ENCODE data around the gene SPRR1A. TPM values are rescaled to one million over a fixed set of nuclear protein-coding genes. Genes with fewer than 3 reads are reported as not detected.

SPRR1A gene
- total RNA-seq, 2 donors from 2014 or later: not detected

DNA sequence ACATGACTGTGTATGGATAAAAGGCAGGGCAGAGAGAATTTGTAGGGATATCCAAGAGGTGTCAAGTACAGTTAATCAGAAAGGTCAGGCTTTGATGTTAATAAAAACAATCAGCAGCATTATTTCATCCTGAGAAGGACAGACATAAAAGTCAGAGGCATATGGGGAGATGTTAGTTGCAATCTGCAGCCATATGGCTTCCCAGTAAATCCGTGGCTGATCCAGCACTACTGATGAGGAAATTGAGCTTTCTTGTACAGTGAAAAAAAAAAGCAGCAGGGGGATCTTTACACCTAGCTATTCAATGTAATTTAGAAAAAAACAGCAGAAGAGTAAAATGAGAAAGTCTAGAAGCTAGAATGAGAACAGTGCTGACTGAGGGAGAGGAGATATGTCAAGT lies 44.9 kb downstream of the SPRR1A start:
- H3K27ac Mint-ChIP-seq: no peak overlapping the region
- 36 to 50% methylated on average over 1 of the region's 1 CpG for WGBS, 2 experiments (ENCODE audit: insufficient coverage in 1 of 2, insufficient read length in 1 of 2)
- no peaks in the 10 kb centered on the region for H3K9me3 ChIP-seq (ENCODE audit: control insufficient read depth, low read length)

DNA sequence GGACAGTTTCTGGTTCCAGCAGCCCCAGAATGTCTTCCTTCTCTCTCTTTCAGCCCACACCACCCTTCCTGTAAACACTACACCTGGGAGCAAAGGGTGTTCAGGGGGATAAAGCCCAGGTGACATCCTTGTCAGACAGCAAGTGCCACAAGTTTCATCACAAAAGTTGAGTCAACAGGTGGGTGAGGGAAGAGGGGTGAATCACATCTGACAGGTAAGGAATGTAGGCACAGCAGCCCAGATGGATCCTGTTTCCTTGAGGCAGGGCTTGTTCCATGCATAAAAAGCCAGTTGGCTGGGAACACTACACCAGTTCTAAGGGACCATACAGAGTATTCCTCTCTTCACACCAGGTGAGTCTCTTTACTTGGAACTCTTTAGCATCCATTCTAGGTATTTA lies 47.0 kb downstream of the SPRR1A start, which contains the start of gene SPRR1B:
TSS of gene SPRR1B (plus strand) at position 309 of the 400 bp plus-strand sequence. CDS start 1,143 bp downstream, outside the sequence.
- H3K4me3 Mint-ChIP-seq: no peak within 1 kb of the TSS
- no peaks in the 10 kb centered on the region for H3K36me3 Mint-ChIP-seq (ENCODE audit: low read depth)
- H3K9me3 Mint-ChIP-seq: peaks cover 5% of the 10 kb centered on the region

More for the DNA sequence above, 44.9 kb downstream of the SPRR1A start:
- Mint-ChIP-seq H3K4me1 (peaks cover 11% of the 10 kb centered on the region), H3K4me3 (no peak overlapping the region), H3K36me3 (ENCODE audit: low read depth) (no peaks in the 10 kb centered on the region), H3K27me3 (ENCODE audit: insufficient read depth) (no peaks in the 10 kb centered on the region), H3K9me3 (peaks cover 5% of the 10 kb centered on the region)
- H3K27me3 ChIP-seq (ENCODE audit: control insufficient read depth, insufficient read depth, low read length, poor library complexity, severe bottlenecking): no peaks in the 10 kb centered on the region
- H3K4me1 ChIP-seq (ENCODE audit: control insufficient read depth, insufficient read depth, low read length): no peaks in the 10 kb centered on the region
- H3K36me3 ChIP-seq (ENCODE audit: control insufficient read depth, insufficient read depth, low read length): no peaks in the 10 kb centered on the region
- no peak overlapping the region for H3K9ac ChIP-seq (ENCODE audit: extremely low read depth, low read length, poor library complexity, severe bottlenecking)
- no peak overlapping the region for H3K27ac ChIP-seq (ENCODE audit: low read depth, low read length)
- no peak for DNase-seq
- H3K4me3 ChIP-seq (ENCODE audit: low read length): no peak overlapping the region
- TF ChIP-seq, protein P1, sequence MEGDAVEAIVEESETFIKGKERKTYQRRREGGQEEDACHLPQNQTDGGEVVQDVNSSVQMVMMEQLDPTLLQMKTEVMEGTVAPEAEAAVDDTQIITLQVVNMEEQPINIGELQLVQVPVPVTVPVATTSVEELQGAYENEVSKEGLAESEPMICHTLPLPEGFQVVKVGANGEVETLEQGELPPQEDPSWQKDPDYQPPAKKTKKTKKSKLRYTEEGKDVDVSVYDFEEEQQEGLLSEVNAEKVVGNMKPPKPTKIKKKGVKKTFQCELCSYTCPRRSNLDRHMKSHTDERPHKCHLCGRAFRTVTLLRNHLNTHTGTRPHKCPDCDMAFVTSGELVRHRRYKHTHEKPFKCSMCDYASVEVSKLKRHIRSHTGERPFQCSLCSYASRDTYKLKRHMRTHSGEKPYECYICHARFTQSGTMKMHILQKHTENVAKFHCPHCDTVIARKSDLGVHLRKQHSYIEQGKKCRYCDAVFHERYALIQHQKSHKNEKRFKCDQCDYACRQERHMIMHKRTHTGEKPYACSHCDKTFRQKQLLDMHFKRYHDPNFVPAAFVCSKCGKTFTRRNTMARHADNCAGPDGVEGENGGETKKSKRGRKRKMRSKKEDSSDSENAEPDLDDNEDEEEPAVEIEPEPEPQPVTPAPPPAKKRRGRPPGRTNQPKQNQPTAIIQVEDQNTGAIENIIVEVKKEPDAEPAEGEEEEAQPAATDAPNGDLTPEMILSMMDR (conservative IDR thresholded peaks at IDR 0.05): no peak

DNA sequence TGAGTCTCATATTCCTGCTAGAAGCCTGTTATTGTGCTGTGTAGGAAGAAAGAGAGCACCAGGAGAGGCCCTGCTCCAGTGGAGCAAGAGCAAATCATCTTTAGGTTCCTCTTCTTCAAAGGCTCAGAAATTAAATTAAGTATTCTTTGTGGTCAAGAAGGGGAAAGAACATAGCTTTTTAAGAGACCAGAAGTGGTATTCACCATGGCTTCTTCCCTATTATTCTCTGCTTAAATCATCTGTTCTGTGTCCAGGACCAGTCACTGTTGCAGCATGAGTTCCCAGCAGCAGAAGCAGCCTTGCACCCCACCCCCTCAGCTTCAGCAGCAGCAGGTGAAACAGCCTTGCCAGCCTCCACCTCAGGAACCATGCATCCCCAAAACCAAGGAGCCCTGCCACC lies 48.2 kb downstream of the SPRR1A start:
- Mint-ChIP-seq H3K36me3 (ENCODE audit: low read depth) (no peaks in the 10 kb centered on the region), H3K9me3 (peaks cover 5% of the 10 kb centered on the region), H3K27me3 (ENCODE audit: insufficient read depth) (no peaks in the 10 kb centered on the region), H3K4me3 (no peak overlapping the region), H3K4me1 (peaks cover 14% of the 10 kb centered on the region), H3K27ac (no peak overlapping the region)
- Histone ChIP-seq H3K9me3 (ENCODE audit: control insufficient read depth, low read length) (no peaks in the 10 kb centered on the region), H3K36me3 (ENCODE audit: control insufficient read depth, insufficient read depth, low read length) (no peaks in the 10 kb centered on the region), H3K27ac (ENCODE audit: low read depth, low read length) (no peak overlapping the region), H3K9ac (ENCODE audit: extremely low read depth, low read length, poor library complexity, severe bottlenecking) (no peak overlapping the region), H3K27me3 (ENCODE audit: control insufficient read depth, insufficient read depth, low read length, poor library complexity, severe bottlenecking) (no peaks in the 10 kb centered on the region), H3K4me3 (ENCODE audit: low read length) (no peak overlapping the region), H3K4me1 (ENCODE audit: control insufficient read depth, insufficient read depth, low read length) (no peaks in the 10 kb centered on the region)
- DNase-seq: no peak
- TF ChIP-seq, protein P1 (conservative IDR thresholded peaks at IDR 0.05): no peak

More for the DNA sequence above, 47.0 kb downstream of the SPRR1A start, which contains the start of gene SPRR1B:
- TF ChIP-seq, protein P1 (conservative IDR thresholded peaks at IDR 0.05): no peak
- Histone ChIP-seq H3K27ac (ENCODE audit: low read depth, low read length) (no peak within 1 kb of the TSS), H3K27me3 (ENCODE audit: control insufficient read depth, insufficient read depth, low read length, poor library complexity, severe bottlenecking) (no peaks in the 10 kb centered on the region), H3K9me3 (ENCODE audit: control insufficient read depth, low read length) (no peaks in the 10 kb centered on the region), H3K9ac (ENCODE audit: extremely low read depth, low read length, poor library complexity, severe bottlenecking) (no peak within 1 kb of the TSS), H3K36me3 (ENCODE audit: control insufficient read depth, insufficient read depth, low read length) (no peaks in the 10 kb centered on the region), H3K4me1 (ENCODE audit: control insufficient read depth, insufficient read depth, low read length) (no peaks in the 10 kb centered on the region), H3K4me3 (ENCODE audit: low read length) (no peak within 1 kb of the TSS)
- DNase-seq: no peak
- H3K27me3 Mint-ChIP-seq (ENCODE audit: insufficient read depth): no peaks in the 10 kb centered on the region
- peaks cover 14% of the 10 kb centered on the region for H3K4me1 Mint-ChIP-seq
- no peak within 1 kb of the TSS for H3K27ac Mint-ChIP-seq

Measured in endodermal cell (in vitro differentiated cells).